Measurements from ENCODE around the gene FAM229B. TPM values are rescaled to one million over a fixed set of nuclear protein-coding genes. Genes with fewer than 3 reads are reported as not detected.

The FAM229B gene
- total and polyA plus RNA-seq, 2 of the 4 experiments (the other 2 are of a cell fraction), result 8.6 to 25.6 TPM

DNA sequence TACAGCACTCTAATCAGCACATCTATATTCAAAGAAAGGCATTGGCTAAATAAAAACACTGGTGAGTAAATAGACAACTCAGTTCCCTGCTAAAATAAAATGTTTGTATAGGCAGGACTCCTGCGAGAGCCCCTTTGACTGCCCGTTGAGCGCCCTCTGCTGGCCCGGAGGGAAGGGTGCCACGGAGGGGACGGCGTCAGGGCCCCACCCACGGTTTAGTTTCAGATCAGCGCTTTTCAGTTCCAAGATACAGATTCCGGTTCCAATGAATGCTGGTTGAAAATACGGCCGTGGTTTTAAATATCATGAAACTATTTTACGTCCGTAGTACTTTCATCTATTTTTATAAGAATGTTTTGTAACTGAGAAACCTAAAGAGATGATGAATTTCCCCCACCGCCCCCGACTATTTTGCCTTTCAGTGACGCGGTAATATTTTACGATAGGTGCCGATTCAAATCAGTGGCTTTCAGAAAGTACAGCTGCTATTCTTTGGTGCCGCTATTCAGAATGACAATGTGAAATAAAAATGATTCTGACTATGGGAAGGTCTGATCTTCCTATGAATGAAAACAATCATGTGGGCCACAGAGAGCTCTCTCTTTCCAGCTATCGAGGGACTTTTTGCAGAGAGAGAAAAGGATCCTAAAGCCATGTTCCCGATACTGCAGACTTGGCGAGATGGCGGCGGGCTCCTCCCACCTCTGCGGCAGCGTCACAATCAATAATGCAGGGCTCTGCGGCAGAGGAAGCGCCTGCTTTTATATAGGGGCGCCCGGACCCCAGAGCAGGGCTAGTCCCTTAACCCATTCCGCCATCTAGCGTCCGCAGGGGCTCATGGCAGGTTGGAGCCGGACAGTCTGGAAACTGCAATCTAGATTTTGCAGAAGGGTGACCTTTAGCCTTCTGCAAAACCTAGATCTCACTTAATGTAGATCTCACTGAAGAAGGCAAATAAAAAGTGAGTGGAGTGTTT is 44.1 kb upstream of the FAM229B start (continued):
- TF ChIP-seq CEBPB (IDR thresholded peaks at IDR 0.05; ENCODE audit: low read depth, low read length), result no peak
- no peak for TF ChIP-seq RFX5 (IDR thresholded peaks at IDR 0.05; ENCODE audit: low read depth, low read length)

DNA sequence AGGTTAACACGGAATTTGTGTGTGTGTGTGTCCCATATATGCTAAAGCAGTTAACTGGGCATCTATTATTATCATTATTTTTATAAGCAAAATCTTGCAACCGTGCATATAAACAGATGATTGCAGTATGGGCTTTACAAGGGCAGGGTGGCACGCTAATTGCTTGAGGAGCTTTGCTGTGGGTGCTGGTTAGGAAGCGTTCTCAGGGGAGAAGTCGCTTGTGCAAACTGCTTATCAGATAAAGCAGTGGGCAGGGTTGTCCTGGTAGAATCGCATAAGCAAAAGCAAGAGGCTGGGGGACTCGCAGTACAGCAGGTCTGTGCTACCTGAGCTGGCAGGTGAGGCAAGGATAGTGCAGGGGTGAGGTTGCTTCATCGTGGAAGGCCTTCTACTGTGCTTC is 43.2 kb upstream of the FAM229B start:
- intact Hi-C loops (cut with micrococcal nuclease) (loop anchor here (5.0 kb wide), 3 partner anchors 442 to 1032 kb away; partner anchors contain the start of gene REV3L), dilution Hi-C loops (cut with HindIII; ENCODE audit: low sequenced_read_pairs, unreplicated experiment) (no loop called here), in situ Hi-C loops (cut with MboI; ENCODE audit: low sequenced_read_pairs) (loop anchor here (25.0 kb wide), 2 partner anchors 682 to 1007 kb away; no protein-coding TSS in a partner anchor)
- Histone ChIP-seq H3K23ac (ENCODE audit: low read depth, low read length) (no peak overlapping the region), H3K4ac (ENCODE audit: low read depth, low read length) (no peak overlapping the region), H2BK120ac (ENCODE audit: low read depth, low read length) (peak overlapping the region; percentile 21; the same call in 1 of the 2 replicates), H3K36me3 (ENCODE audit: control insufficient read depth, insufficient read depth, low read length) (no peaks in the 10 kb centered on the region), H2BK5ac (ENCODE audit: low read depth, low read length, poor library complexity, severe bottlenecking) (peak overlapping the region; percentile 19), H3K79me1 (ENCODE audit: low read depth in 1 of 2, low read length in 2 of 2) (no peaks in the 10 kb centered on the region), H4K91ac (ENCODE audit: insufficient read depth, low read depth, low read length) (no peak overlapping the region), H3K4me2 (ENCODE audit: low read depth, low read length) (no peak overlapping the region), H3K27me3 (ENCODE audit: control insufficient read depth, insufficient read depth, low read length) (no peaks in the 10 kb centered on the region), H4K8ac (ENCODE audit: low read depth in 2 of 2, low read length in 2 of 2) (no peak overlapping the region), H4K20me1 (ENCODE audit: insufficient read depth, low read length) (no peaks in the 10 kb centered on the region), H2BK20ac (ENCODE audit: low read depth, low read length) (peak overlapping the region; percentile 12; the same call in 1 of the 2 replicates), H3K4me1 (ENCODE audit: control insufficient read depth, insufficient read depth, low read length) (peaks cover 8% of the 10 kb centered on the region), H3K9me3 (ENCODE audit: control insufficient read depth, insufficient read depth, low read length) (no peaks in the 10 kb centered on the region), H4K5ac (ENCODE audit: low read depth, low read length) (no peak overlapping the region), H3K18ac (ENCODE audit: low read depth, low read length) (no peak overlapping the region), H2AK9ac (replicated peaks; ENCODE audit: low read depth, low read length, poor library complexity) (no peak overlapping the region), H2AFZ (replicated peaks; ENCODE audit: low read length, poor library complexity) (no peak overlapping the region), H3K4me3 (ENCODE audit: insufficient read depth, low read depth, low read length) (no peak overlapping the region), H3K9ac (ENCODE audit: low read depth, low read length) (no peak overlapping the region), H2AK5ac (ENCODE audit: low read depth, low read length) (peak overlapping the region; percentile 52; the same call in 1 of the 2 replicates), H2BK15ac (ENCODE audit: low read depth, low read length) (no peak overlapping the region), H3K14ac (replicated peaks; ENCODE audit: low read depth, low read length) (no peak overlapping the region), H3K9me1 (ENCODE audit: insufficient read depth, low read length) (peaks cover 10% of the 10 kb centered on the region; the same call in 1 of the 2 replicates), H3K27ac (ENCODE audit: insufficient read depth, low read length) (no peak overlapping the region), H3K56ac (ENCODE audit: extremely low read depth, insufficient read depth, low read length) (no peak overlapping the region)
- ChIA-PET POLR2A (ENCODE audit: unreplicated experiment) (no interaction called here), CTCF (interaction anchor here (0.8 to 1.2 kb wide), 2 partner anchors 43 to 334 kb away, joined by 3 read pairs; partner anchors contain the start of genes FAM229B and TUBE1)
- WGBS, 2 experiments (ENCODE audit: extremely low coverage in 2 of 2, insufficient read length in 1 of 2), result 79% methylated on average over 3 of the region's 8 CpGs; no CpG with 5 or more reads in 1 of the 2 experiments
- no peak for DNase-seq
- TF ChIP-seq, protein P1, sequence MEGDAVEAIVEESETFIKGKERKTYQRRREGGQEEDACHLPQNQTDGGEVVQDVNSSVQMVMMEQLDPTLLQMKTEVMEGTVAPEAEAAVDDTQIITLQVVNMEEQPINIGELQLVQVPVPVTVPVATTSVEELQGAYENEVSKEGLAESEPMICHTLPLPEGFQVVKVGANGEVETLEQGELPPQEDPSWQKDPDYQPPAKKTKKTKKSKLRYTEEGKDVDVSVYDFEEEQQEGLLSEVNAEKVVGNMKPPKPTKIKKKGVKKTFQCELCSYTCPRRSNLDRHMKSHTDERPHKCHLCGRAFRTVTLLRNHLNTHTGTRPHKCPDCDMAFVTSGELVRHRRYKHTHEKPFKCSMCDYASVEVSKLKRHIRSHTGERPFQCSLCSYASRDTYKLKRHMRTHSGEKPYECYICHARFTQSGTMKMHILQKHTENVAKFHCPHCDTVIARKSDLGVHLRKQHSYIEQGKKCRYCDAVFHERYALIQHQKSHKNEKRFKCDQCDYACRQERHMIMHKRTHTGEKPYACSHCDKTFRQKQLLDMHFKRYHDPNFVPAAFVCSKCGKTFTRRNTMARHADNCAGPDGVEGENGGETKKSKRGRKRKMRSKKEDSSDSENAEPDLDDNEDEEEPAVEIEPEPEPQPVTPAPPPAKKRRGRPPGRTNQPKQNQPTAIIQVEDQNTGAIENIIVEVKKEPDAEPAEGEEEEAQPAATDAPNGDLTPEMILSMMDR (conservative IDR thresholded peaks at IDR 0.05; ENCODE audit: low read depth, low read length), result no peak
- no peak for TF ChIP-seq CEBPB (IDR thresholded peaks at IDR 0.05; ENCODE audit: low read depth, low read length)
- TF ChIP-seq RCOR1 (IDR thresholded peaks at IDR 0.05; ENCODE audit: insufficient replicate concordance, low read length), result no peak
- TF ChIP-seq RAD21 (IDR thresholded peaks at IDR 0.05; ENCODE audit: low read length), result no peak
- no peak for TF ChIP-seq NFE2L2 (IDR thresholded peaks at IDR 0.05; ENCODE audit: low read depth, low read length)
- no peak for TF ChIP-seq BHLHE40 (IDR thresholded peaks at IDR 0.05; ENCODE audit: low read depth, low read length)
- TF ChIP-seq, protein P2, sequence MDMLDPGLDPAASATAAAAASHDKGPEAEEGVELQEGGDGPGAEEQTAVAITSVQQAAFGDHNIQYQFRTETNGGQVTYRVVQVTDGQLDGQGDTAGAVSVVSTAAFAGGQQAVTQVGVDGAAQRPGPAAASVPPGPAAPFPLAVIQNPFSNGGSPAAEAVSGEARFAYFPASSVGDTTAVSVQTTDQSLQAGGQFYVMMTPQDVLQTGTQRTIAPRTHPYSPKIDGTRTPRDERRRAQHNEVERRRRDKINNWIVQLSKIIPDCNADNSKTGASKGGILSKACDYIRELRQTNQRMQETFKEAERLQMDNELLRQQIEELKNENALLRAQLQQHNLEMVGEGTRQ (IDR thresholded peaks at IDR 0.05; ENCODE audit: low read depth, low read length), result no peak
- TF ChIP-seq CHD1 (IDR thresholded peaks at IDR 0.05; ENCODE audit: low read depth, low read length), result no peak
- TF ChIP-seq MAFK (IDR thresholded peaks at IDR 0.05; ENCODE audit: low read depth, low read length), result no peak
- no peak for ATAC-seq (ENCODE audit: low read depth)
- no TSS peak for BruUV-seq (replicated peaks)

All from IMR-90 (cell line).